ENCODE measurements around the gene ATAD2B. TPM values are rescaled to one million over a fixed set of nuclear protein-coding genes. Genes with fewer than 3 reads are reported as not detected.

The ATAD2B gene
- total and polyA plus RNA-seq, 2 donors: 12.1 to 22.5 TPM

- H3K9me3 ChIP-seq (ENCODE audit: control insufficient read depth in 2 of 2, insufficient read depth in 1 of 2, low read length in 1 of 2): no peaks in the 10 kb centered on the region
- H3K4me1 ChIP-seq (ENCODE audit: control insufficient read depth in 2 of 2, insufficient read depth in 2 of 2, low read length in 2 of 2): no peaks in the 10 kb centered on the region
- no peak overlapping the region for H3K27ac ChIP-seq (ENCODE audit: low read depth in 1 of 2, low read length in 1 of 2)
- no peak overlapping the region for H3K4me3 ChIP-seq (ENCODE audit: low read length in 2 of 2)
- WGBS: 98% methylated on average over 9 of the region's 9 CpGs
- peaks cover 7 to 12% of the 10 kb centered on the region in 2 donors for H3K36me3 ChIP-seq (ENCODE audit: control insufficient read depth in 2 of 2, insufficient read depth in 2 of 2, low read length in 1 of 2)
- no peaks in the 10 kb centered on the region for H3K27me3 ChIP-seq (ENCODE audit: control insufficient read depth in 2 of 2, insufficient read depth in 1 of 2, low read length in 1 of 2)
- DNase-seq (ENCODE audit: low read depth in 6 of 9, low spot score in 9 of 9): no peak
Observed at GRCh38 chr2:23707096-23707495, 219.8 kb downstream of the ATAD2B start.

- Histone ChIP-seq H3K27ac (ENCODE audit: low read depth in 1 of 2, low read length in 1 of 2) (no peak overlapping the region), H3K27me3 (ENCODE audit: control insufficient read depth in 2 of 2, insufficient read depth in 1 of 2, low read length in 1 of 2) (no peaks in the 10 kb centered on the region), H3K4me1 (ENCODE audit: control insufficient read depth in 2 of 2, insufficient read depth in 2 of 2, low read length in 2 of 2) (no peaks in the 10 kb centered on the region), H3K9me3 (ENCODE audit: control insufficient read depth in 2 of 2, insufficient read depth in 1 of 2, low read length in 1 of 2) (no peaks in the 10 kb centered on the region), H3K36me3 (ENCODE audit: control insufficient read depth in 2 of 2, insufficient read depth in 2 of 2, low read length in 1 of 2) (peaks cover 7 to 12% of the 10 kb centered on the region in 2 donors), H3K4me3 (ENCODE audit: low read length in 2 of 2) (no peak overlapping the region)
- DNase-seq (ENCODE audit: low read depth in 6 of 9, low spot score in 9 of 9): no peak
- WGBS: 98% methylated on average over 18 of the region's 18 CpGs
Observed at GRCh38 chr2:23706613-23707078, 220.3 kb downstream of the ATAD2B start.

GRCh38 chr2:23705771-23706612, 220.9 kb downstream of the ATAD2B start:
- Histone ChIP-seq H3K4me1 (ENCODE audit: control insufficient read depth in 2 of 2, insufficient read depth in 2 of 2, low read length in 2 of 2) (no peaks in the 10 kb centered on the region), H3K27ac (ENCODE audit: low read depth in 1 of 2, low read length in 1 of 2) (no peak overlapping the region), H3K36me3 (ENCODE audit: control insufficient read depth in 2 of 2, insufficient read depth in 2 of 2, low read length in 1 of 2) (peaks cover 7 to 12% of the 10 kb centered on the region in 2 donors), H3K4me3 (ENCODE audit: low read length in 2 of 2) (no peak overlapping the region), H3K9me3 (ENCODE audit: control insufficient read depth in 2 of 2, insufficient read depth in 1 of 2, low read length in 1 of 2) (no peaks in the 10 kb centered on the region), H3K27me3 (ENCODE audit: control insufficient read depth in 2 of 2, insufficient read depth in 1 of 2, low read length in 1 of 2) (no peaks in the 10 kb centered on the region)
- WGBS: 97% methylated on average over 18 of the region's 18 CpGs
- no peak for DNase-seq (ENCODE audit: low read depth in 6 of 9, low spot score in 9 of 9)

GRCh38 chr2:23703583-23704385, 223.1 kb downstream of the ATAD2B start:
- Histone ChIP-seq H3K36me3 (ENCODE audit: control insufficient read depth in 2 of 2, insufficient read depth in 2 of 2, low read length in 1 of 2) (peaks cover 4 to 6% of the 10 kb centered on the region in 2 donors), H3K27me3 (ENCODE audit: control insufficient read depth in 2 of 2, insufficient read depth in 1 of 2, low read length in 1 of 2) (no peaks in the 10 kb centered on the region), H3K4me3 (ENCODE audit: low read length in 2 of 2) (no peak overlapping the region), H3K4me1 (ENCODE audit: control insufficient read depth in 2 of 2, insufficient read depth in 2 of 2, low read length in 2 of 2) (no peaks in the 10 kb centered on the region), H3K27ac (ENCODE audit: low read depth in 1 of 2, low read length in 1 of 2) (no peak overlapping the region), H3K9me3 (ENCODE audit: control insufficient read depth in 2 of 2, insufficient read depth in 1 of 2, low read length in 1 of 2) (no peaks in the 10 kb centered on the region)
- WGBS: 95% methylated on average over 16 of the region's 16 CpGs
- DNase-seq (ENCODE audit: low read depth in 6 of 9, low spot score in 9 of 9): no peak

GRCh38 chr2:23703037-23703582, 223.8 kb downstream of the ATAD2B start:
- no peak for DNase-seq (ENCODE audit: low read depth in 6 of 9, low spot score in 9 of 9)
- peaks cover 0 to 4% of the 10 kb centered on the region in 2 donors for H3K36me3 ChIP-seq (ENCODE audit: control insufficient read depth in 2 of 2, insufficient read depth in 2 of 2, low read length in 1 of 2)
- WGBS: 98% methylated on average over 17 of the region's 17 CpGs

GRCh38 chr2:23700627-23701026, 226.3 kb downstream of the ATAD2B start:
- Histone ChIP-seq H3K27ac (ENCODE audit: low read depth in 1 of 2, low read length in 1 of 2) (no peak overlapping the region), H3K4me3 (ENCODE audit: low read length in 2 of 2) (no peak overlapping the region), H3K36me3 (ENCODE audit: control insufficient read depth in 2 of 2, insufficient read depth in 2 of 2, low read length in 1 of 2) (no peaks in the 10 kb centered on the region), H3K27me3 (ENCODE audit: control insufficient read depth in 2 of 2, insufficient read depth in 1 of 2, low read length in 1 of 2) (no peaks in the 10 kb centered on the region), H3K4me1 (ENCODE audit: control insufficient read depth in 2 of 2, insufficient read depth in 2 of 2, low read length in 2 of 2) (no peaks in the 10 kb centered on the region), H3K9me3 (ENCODE audit: control insufficient read depth in 2 of 2, insufficient read depth in 1 of 2, low read length in 1 of 2) (no peaks in the 10 kb centered on the region)
- WGBS: 98% methylated on average over 5 of the region's 5 CpGs
- DNase-seq (ENCODE audit: low read depth in 6 of 9, low spot score in 9 of 9): no peak

More at GRCh38 chr2:23703037-23703582, 223.8 kb downstream of the ATAD2B start:
- no peaks in the 10 kb centered on the region for H3K9me3 ChIP-seq (ENCODE audit: control insufficient read depth in 2 of 2, insufficient read depth in 1 of 2, low read length in 1 of 2)
- no peaks in the 10 kb centered on the region for H3K27me3 ChIP-seq (ENCODE audit: control insufficient read depth in 2 of 2, insufficient read depth in 1 of 2, low read length in 1 of 2)
- H3K4me3 ChIP-seq (ENCODE audit: low read length in 2 of 2): no peak overlapping the region
- H3K27ac ChIP-seq (ENCODE audit: low read depth in 1 of 2, low read length in 1 of 2): no peak overlapping the region
- H3K4me1 ChIP-seq (ENCODE audit: control insufficient read depth in 2 of 2, insufficient read depth in 2 of 2, low read length in 2 of 2): no peaks in the 10 kb centered on the region

GRCh38 chr2:23699580-23699925, 227.4 kb downstream of the ATAD2B start:
- no peaks in the 10 kb centered on the region for H3K27me3 ChIP-seq (ENCODE audit: control insufficient read depth in 2 of 2, insufficient read depth in 1 of 2, low read length in 1 of 2)
- H3K27ac ChIP-seq (ENCODE audit: low read depth in 1 of 2, low read length in 1 of 2): no peak overlapping the region
- H3K4me3 ChIP-seq (ENCODE audit: low read length in 2 of 2): no peak overlapping the region
- over 99% methylated on average over 5 of the region's 5 CpGs for WGBS
- no peaks in the 10 kb centered on the region for H3K4me1 ChIP-seq (ENCODE audit: control insufficient read depth in 2 of 2, insufficient read depth in 2 of 2, low read length in 2 of 2)
- no peaks in the 10 kb centered on the region for H3K9me3 ChIP-seq (ENCODE audit: control insufficient read depth in 2 of 2, insufficient read depth in 1 of 2, low read length in 1 of 2)
- no peak for DNase-seq (ENCODE audit: low read depth in 6 of 9, low spot score in 9 of 9)
- H3K36me3 ChIP-seq (ENCODE audit: control insufficient read depth in 2 of 2, insufficient read depth in 2 of 2, low read length in 1 of 2): no peaks in the 10 kb centered on the region

GRCh38 chr2:23698721-23699579, 228.0 kb downstream of the ATAD2B start:
- Histone ChIP-seq H3K36me3 (ENCODE audit: control insufficient read depth in 2 of 2, insufficient read depth in 2 of 2, low read length in 1 of 2) (no peaks in the 10 kb centered on the region), H3K4me3 (ENCODE audit: low read length in 2 of 2) (no peak overlapping the region), H3K27ac (ENCODE audit: low read depth in 1 of 2, low read length in 1 of 2) (no peak overlapping the region), H3K27me3 (ENCODE audit: control insufficient read depth in 2 of 2, insufficient read depth in 1 of 2, low read length in 1 of 2) (no peaks in the 10 kb centered on the region), H3K9me3 (ENCODE audit: control insufficient read depth in 2 of 2, insufficient read depth in 1 of 2, low read length in 1 of 2) (no peaks in the 10 kb centered on the region), H3K4me1 (ENCODE audit: control insufficient read depth in 2 of 2, insufficient read depth in 2 of 2, low read length in 2 of 2) (no peaks in the 10 kb centered on the region)
- WGBS: 95% methylated on average over 17 of the region's 17 CpGs
- DNase-seq (ENCODE audit: low read depth in 6 of 9, low spot score in 9 of 9): no peak

All from thymus (tissue), 11 donors.